HCT116 (cell line): ENCODE results near the gene FHL2. TPM values are rescaled to one million over a fixed set of nuclear protein-coding genes. Genes with fewer than 3 reads are reported as not detected.
"Not testable (repeated sequence)": the region's sequence is repeated elsewhere in the genome, so short reads cannot be mapped to it uniquely, and the experiment has no call there.

Experiments
- ATAC-seq: fragments of 200-7000 bp; cut with Tn5 transposase; 2 replicates; pipeline ENCODE4 v1.9.1; 2020; ENCODE audit warnings: mild to moderate bottlenecking, moderate library complexity
- BruUV-seq: library from RNA; stranded (reverse); fragments of 400-500 nt; replicated peaks from 2 replicates; lab custom pipeline; 2021; lab: Mats Ljungman, UMichigan
- CTCF ChIA-PET: fragments of 300-600 bp; sonication (Branson Sonifier 250); formaldehyde crosslinking; loops from one replicate; lab custom pipeline; 2021; ENCODE audit warnings: antibody characterized with exemption; lab: Charles Lee
- POLR2A ChIA-PET: fragments of 300-600, 350-600 bp; sonication (Branson Sonifier 250); formaldehyde crosslinking; loops from one replicate; lab custom pipeline; 2021; ENCODE audit warnings: antibody characterized with exemption; lab: Charles Lee
- RAD21 ChIA-PET, 2 experiments: fragments of 300-600 bp; sonication (Branson Sonifier 250); formaldehyde crosslinking; loops; one replicate each; lab custom pipeline; 2023; ENCODE audit warnings: low total read pairs in 2 of 2; ENCODE audit not compliant: uncharacterized antibody in 2 of 2, unreplicated experiment in 2 of 2, low non-redundant PET in 1 of 2; lab: Charles Lee
- DNase-seq: peaks from one replicate; pipeline ENCODE4 v3.0.0-alpha.2; 2010; ENCODE audit warnings: low read depth, low spot score
- H2AFZ ChIP-seq: fragments of 200-600 bp; shearing (Covaris generic), sonication (generic); 2 replicates; pipeline ENCODE4 v1.6.1; 2017; ENCODE audit warnings: low read depth, mixed run types, mixed read lengths, antibody characterized with exemption, low read length; ENCODE audit not compliant: poor library complexity, severe bottlenecking
- H3K27ac ChIP-seq: 2 replicates; pipeline ENCODE4 v1.5.1; 2012; ENCODE audit warnings: low read depth, low read length
- H3K27me3 ChIP-seq: fragments of 200-600 bp; sonication (generic); 2 replicates; pipeline ENCODE4 v1.6.1; 2016; ENCODE audit warnings: mixed run types, low read length, mixed read lengths; ENCODE audit not compliant: insufficient read depth
- H3K36me3 ChIP-seq, 2 experiments: fragments of 200-500 bp in 1 of 2; fragments of 200-600 bp in 1 of 2; sonication (Bioruptor generic) in 1 of 2; sonication (generic) in 1 of 2; 2 replicates each; pipeline versions ENCODE4 v1.5.1 to v1.6.1; 2014 to 2016; ENCODE audit warnings: low read length in 2 of 2, inconsistent platforms in 1 of 2, mixed read lengths in 1 of 2, mixed run types in 1 of 2; ENCODE audit not compliant: insufficient read depth in 2 of 2, control insufficient read depth in 1 of 2
- H3K4me1 ChIP-seq, 2 experiments: fragments of 200-600 bp in 1 of 2; sonication (generic) in 1 of 2; 2 replicates each; pipeline versions ENCODE4 v1.5.1 to v1.6.1; 2012 to 2017; ENCODE audit warnings: low read length in 2 of 2, inconsistent platforms in 1 of 2, mild to moderate bottlenecking in 1 of 2, mixed read lengths in 1 of 2, mixed run types in 1 of 2, moderate library complexity in 1 of 2; ENCODE audit not compliant: insufficient read depth in 2 of 2, control insufficient read depth in 1 of 2
- H3K4me2 ChIP-seq: fragments of 200-600 bp; sonication (generic); 2 replicates; pipeline ENCODE4 v1.6.1; 2017; ENCODE audit warnings: mixed run types, low read length, mixed read lengths
- H3K4me3 ChIP-seq, 2 experiments: fragments of 200-600 bp in 1 of 2; sonication (generic) in 1 of 2; replicated peaks in 1 of 2; 2 replicates each; pipeline ENCODE4 v1.5.1; 2011 to 2016; ENCODE audit warnings: low read length in 2 of 2, control low read depth in 1 of 2, low read depth in 1 of 2, mild to moderate bottlenecking in 1 of 2, mixed read lengths in 1 of 2, mixed run types in 1 of 2
- H3K79me2 ChIP-seq: fragments of 200-600 bp; sonication (generic); 2 replicates; pipeline ENCODE4 v1.6.1; 2017; ENCODE audit warnings: mild to moderate bottlenecking, mixed run types, low read length, moderate library complexity, mixed read lengths; ENCODE audit not compliant: insufficient read depth
- H3K9ac ChIP-seq: fragments of 200-600 bp; sonication (generic); 2 replicates; pipeline ENCODE4 v1.6.1; 2016; ENCODE audit warnings: low read length, mixed read lengths
- H3K9me2 ChIP-seq: fragments of 200-600 bp; sonication (generic), shearing (Covaris generic); 2 replicates; pipeline ENCODE4 v1.6.1; 2017; ENCODE audit warnings: mixed run types, mild to moderate bottlenecking, moderate library complexity; ENCODE audit not compliant: insufficient read depth
- H3K9me3 ChIP-seq, 2 experiments: fragments of 200-500 bp in 1 of 2; fragments of 200-600 bp in 1 of 2; sonication (Bioruptor generic) in 1 of 2; sonication (generic) in 1 of 2; 2 replicates each; pipeline ENCODE4 v1.6.1; 2014 to 2017; ENCODE audit warnings: low read length in 2 of 2, mixed read lengths in 2 of 2, inconsistent platforms in 1 of 2, low read depth in 1 of 2, mild to moderate bottlenecking in 1 of 2, mixed run types in 1 of 2, moderate library complexity in 1 of 2; ENCODE audit not compliant: control insufficient read depth in 1 of 2, insufficient read depth in 1 of 2
- H4K20me1 ChIP-seq: fragments of 200-600 bp; sonication (generic), shearing (Covaris generic); 2 replicates; pipeline ENCODE4 v1.6.1; 2017; ENCODE audit warnings: mixed run types, mild to moderate bottlenecking, moderate library complexity; ENCODE audit not compliant: insufficient read depth
- CBX3 ChIP-seq: IDR thresholded peaks from 2 replicates; pipeline ENCODE4 v1.6.1; 2012; ENCODE audit warnings: low read depth
- EZH2 ChIP-seq: fragments of 200-600 bp; sonication (generic); IDR thresholded peaks from 2 replicates; pipeline ENCODE4 v1.6.1; 2017; ENCODE audit warnings: antibody characterized with exemption, mixed run types
- POLR2AphosphoS5 ChIP-seq: IDR thresholded peaks from 2 replicates; pipeline ENCODE4 v1.6.1; 2011; ENCODE audit warnings: mild to moderate bottlenecking, low read depth, low read length, moderate library complexity
- ZFX ChIP-seq: fragments of 450-650 bp; IDR thresholded peaks from 2 replicates; pipeline ENCODE4 v1.6.1; 2017
- intact Hi-C: fragments of 100-400 bp; cut with micrococcal nuclease; formaldehyde crosslinking; loops from 2 replicates; pipeline ENCODE4 v1.10.0; 2022
- total RNA-seq: library from RNA; stranded (reverse); gene quantifications from one replicate; pipeline ENCODE4 v1.2.1, GENCODE V29; 2021; ENCODE audit not compliant: unreplicated experiment

Gene FHL2
- total RNA-seq, 1 experiment from 2014 or later, result 86.6 TPM

- CTCF ChIA-PET, result no interaction called here
- Histone ChIP-seq H3K4me3 (no peak overlapping the region), H3K9ac (no peak overlapping the region), H4K20me1 (no peaks in the 10 kb centered on the region), H3K4me1 (no peaks in the 10 kb centered on the region), H3K9me3 (no peaks in the 10 kb centered on the region), H3K36me3 (no peaks in the 10 kb centered on the region), H3K27ac (no peak overlapping the region)
- RAD21 ChIA-PET, result no interaction called here
- DNase-seq, result no peak
- intact Hi-C loops, result no loop called here
- ATAC-seq, result no peak
- TF ChIP-seq ZFX (no peak), POLR2AphosphoS5 (no peak), CBX3 (no peak), EZH2 (no peak)
- TF ChIP-seq, all 23 proteins: peak for 0
- H3K79me2 ChIP-seq, result no peaks in the 10 kb centered on the region
- POLR2A ChIA-PET, result no interaction called here
- H2AFZ ChIP-seq, result no peak overlapping the region
- BruUV-seq, result no TSS peak
- no peak overlapping the region for H3K4me2 ChIP-seq
- no peaks in the 10 kb centered on the region for H3K9me2 ChIP-seq
- no peaks in the 10 kb centered on the region for H3K27me3 ChIP-seq
Measured at GRCh38 chr2:105425936-105426625, 27.2 kb upstream of the FHL2 start.

- H3K4me3 ChIP-seq, H3K9ac ChIP-seq, H3K27ac ChIP-seq, H3K36me3 ChIP-seq, intact Hi-C loops, H3K9me3 ChIP-seq, RAD21 ChIA-PET, DNase-seq, H3K79me2 ChIP-seq, H4K20me1 ChIP-seq, POLR2A ChIA-PET, CTCF ChIA-PET, ATAC-seq, H3K9me2 ChIP-seq, H3K4me2 ChIP-seq, H3K27me3 ChIP-seq, H2AFZ ChIP-seq, H3K4me1 ChIP-seq, BruUV-seq: not testable (repeated sequence)
Measured at GRCh38 chr2:105424836-105425235, 26.0 kb upstream of the FHL2 start.
